ES-I3 (cell line): ENCODE measurements around the gene AARSD1.
"Not testable (repeated sequence)": the region's sequence is repeated elsewhere in the genome, so short reads cannot be mapped to it uniquely, and the experiment has no call there.

Experiments used
- H3K36me3 ChIP-seq: 2 replicates; pipeline ENCODE4 v1.6.1; 2013; ENCODE audit warnings: mild to moderate bottlenecking, low read length, control low read depth, moderate library complexity; ENCODE audit not compliant: insufficient read depth
- H3K4me1 ChIP-seq: 2 replicates; pipeline ENCODE4 v1.6.1; 2013; ENCODE audit warnings: mild to moderate bottlenecking, control low read depth, low read length; ENCODE audit not compliant: insufficient read depth
- H3K9ac ChIP-seq: 2 replicates; pipeline ENCODE4 v1.6.1; 2013; ENCODE audit warnings: low read depth, mild to moderate bottlenecking, low read length, moderate library complexity
- H3K9me3 ChIP-seq: 2 replicates; pipeline ENCODE4 v1.6.1; 2013; ENCODE audit warnings: mild to moderate bottlenecking, low read length, moderate library complexity; ENCODE audit not compliant: control insufficient read depth, insufficient read depth

AARSD1 gene

DNA sequence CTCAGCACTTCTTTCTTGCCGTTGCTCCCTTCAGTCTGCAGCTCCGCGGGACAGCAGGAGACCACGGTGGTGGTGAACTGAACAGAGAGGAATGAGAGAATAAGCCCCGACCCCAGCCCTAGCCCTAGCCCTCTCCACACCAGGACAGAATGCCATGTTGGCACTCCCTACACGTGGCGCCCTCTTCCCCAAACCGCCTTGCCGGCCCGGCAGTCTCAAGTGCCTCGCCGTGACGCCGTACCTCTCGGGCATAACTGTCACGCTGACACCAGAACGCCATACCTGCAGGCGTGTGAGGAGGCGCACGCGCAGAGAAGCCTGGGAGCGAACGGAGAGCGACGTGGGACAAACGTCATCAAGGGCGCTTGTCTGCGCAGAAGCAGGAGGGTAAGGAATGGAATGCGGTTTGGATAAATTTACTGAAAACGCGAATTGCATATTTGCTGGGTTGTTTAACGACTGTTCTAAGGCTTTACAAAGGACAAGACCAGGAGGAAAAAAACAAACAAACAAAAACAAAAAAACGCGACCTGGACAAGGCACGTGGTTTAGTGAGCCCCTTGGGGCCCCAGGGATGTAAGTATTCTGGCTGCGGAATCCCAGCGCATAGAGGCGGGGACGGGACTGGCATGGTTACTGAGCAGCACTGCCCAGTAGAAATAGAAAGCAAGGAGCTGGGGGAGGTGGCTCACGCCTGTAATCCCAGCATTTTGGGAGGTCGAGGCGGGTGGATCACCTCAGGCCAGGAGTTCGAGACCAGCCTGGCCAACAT lies at the start of gene AARSD1:
TSS of gene AARSD1 (minus strand) at position 294 of the 772 bp plus-strand sequence. CDS start at position 280, 14 bp downstream.
- H3K9ac ChIP-seq = peak within 1 kb of the TSS; percentile 86
- H3K36me3 ChIP-seq = peaks cover 25% of the 10 kb centered on the region
- no peaks in the 10 kb centered on the region for H3K9me3 ChIP-seq

GRCh38 chr17:43013296-43013695 lies 49.0 kb upstream of the AARSD1 start:
- H3K4me1 ChIP-seq = peaks cover 33% of the 10 kb centered on the region; the same call in 1 of the 2 replicates
- H3K9me3 ChIP-seq = no peaks in the 10 kb centered on the region
- H3K36me3 ChIP-seq = peaks cover 11% of the 10 kb centered on the region; the same call in 1 of the 2 replicates
- H3K9ac ChIP-seq = no peak overlapping the region

More for the DNA sequence above, at the start of gene AARSD1:
- peaks cover 5% of the 10 kb centered on the region for H3K4me1 ChIP-seq

DNA sequence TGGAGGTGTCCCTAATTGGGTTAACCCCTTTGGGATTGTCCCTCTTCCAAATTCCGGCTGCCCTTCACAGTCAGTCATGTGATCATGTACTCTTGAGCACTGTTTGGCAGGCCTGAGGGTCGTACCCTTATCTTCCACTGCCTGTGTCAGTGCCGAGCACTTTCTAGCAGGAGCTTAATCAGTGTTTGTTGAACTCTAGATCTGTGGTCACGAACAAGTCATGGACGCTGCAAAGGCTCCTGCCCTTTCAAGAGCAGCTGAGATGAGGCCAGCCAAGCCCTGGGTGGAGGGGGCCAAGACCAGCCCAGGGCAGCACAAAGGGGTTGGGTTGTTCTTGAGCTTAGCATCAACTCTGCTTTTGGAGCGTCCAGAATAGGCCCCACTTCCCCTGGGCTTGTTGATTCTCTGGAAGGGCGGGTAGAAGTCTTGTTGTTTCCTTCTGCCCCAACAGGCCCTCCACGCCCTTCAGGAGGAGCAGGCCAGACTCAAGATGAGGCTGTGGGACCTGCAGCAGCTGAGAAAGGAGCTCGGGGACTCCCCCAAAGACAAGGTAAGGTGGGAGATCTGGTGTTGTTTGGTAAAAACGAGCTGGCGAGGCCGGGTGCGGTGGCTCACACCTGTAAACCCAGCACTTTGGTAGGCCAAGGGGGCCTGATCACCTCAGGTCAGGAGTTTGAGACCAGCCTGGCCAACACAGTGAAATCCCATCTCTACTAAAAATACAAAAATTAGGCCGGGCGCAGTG lies 47.6 kb upstream of the AARSD1 start:
- H3K9ac ChIP-seq = no peak overlapping the region
- H3K9me3 ChIP-seq = no peaks in the 10 kb centered on the region
- H3K36me3 ChIP-seq = peaks cover 8% of the 10 kb centered on the region; the same call in 1 of the 2 replicates
- H3K4me1 ChIP-seq = peaks cover 33% of the 10 kb centered on the region; the same call in 1 of the 2 replicates

DNA sequence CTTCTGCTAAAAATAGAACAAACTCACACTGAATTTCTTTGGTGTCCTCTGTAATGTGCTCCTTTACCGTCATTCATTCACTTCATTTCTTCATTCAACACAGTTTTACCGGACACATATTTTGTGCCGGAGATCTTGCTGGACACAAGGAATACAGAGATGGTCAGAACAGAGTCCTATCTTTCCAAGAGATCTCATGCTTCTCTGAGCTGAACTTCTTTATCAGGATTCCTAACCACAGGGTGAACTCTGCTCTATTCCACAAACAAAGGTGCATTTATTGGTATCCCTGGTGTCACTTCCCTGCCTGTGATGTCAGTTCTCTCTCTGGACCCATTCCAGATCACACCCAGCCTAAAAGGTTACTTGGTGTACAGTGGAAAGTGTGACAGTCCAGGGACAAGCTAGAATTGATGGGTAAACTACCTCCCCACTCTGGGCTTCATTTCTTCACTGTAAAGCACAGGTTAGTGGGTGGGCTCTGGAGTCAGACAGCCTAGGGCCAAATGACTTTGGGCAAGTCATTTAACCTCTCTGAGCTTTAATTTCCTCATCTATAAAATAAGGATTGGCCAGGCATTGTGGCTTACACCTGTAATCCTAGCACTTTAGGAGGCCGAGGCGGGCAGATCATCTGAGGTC lies 46.5 kb upstream of the AARSD1 start:
- no peaks in the 10 kb centered on the region for H3K36me3 ChIP-seq
- H3K9me3 ChIP-seq = no peaks in the 10 kb centered on the region
- no peak overlapping the region for H3K9ac ChIP-seq
- H3K4me1 ChIP-seq = peaks cover 26% of the 10 kb centered on the region; the same call in 1 of the 2 replicates

GRCh38 chr17:43006639-43007551 lies 42.6 kb upstream of the AARSD1 start, which contains the start of gene IFI35:
Gene IFI35 (plus strand): TSS chr17:43006784. CDS start chr17:43006948, 164 bp downstream.
- peaks cover 7% of the 10 kb centered on the region for H3K36me3 ChIP-seq
- no peaks in the 10 kb centered on the region for H3K4me1 ChIP-seq
- no peaks in the 10 kb centered on the region for H3K9me3 ChIP-seq
- H3K9ac ChIP-seq = peak within 1 kb of the TSS; percentile 51

DNA sequence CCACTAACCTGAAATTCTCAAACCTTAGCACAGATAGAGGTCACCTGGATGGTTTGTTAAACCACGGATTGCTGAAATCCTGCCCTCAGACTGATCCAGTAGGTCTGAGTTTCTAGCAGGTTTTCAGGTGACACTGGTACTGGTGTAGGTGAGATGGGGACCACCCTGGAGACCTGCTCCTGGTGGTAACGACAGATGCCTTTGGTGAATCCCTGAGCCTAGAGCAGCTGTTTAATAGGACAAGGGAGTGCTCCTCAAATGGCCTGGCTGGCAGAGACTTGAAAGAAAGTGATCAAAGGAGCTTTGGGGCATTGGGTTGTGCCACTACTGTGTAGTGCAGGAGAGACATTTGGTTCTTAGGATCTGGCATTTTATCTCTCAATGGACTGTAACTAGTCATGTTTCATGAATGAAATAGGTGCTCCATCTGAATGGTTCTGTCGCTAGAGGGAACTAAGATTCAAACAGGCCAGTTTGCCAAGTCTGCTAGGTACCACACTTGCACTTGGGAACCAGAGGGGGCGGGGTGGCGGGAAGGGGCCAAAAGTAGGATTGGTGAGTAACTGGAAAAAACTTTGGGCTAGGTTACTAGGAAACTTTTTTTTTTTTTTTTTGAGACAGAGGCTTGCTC lies 39.4 kb upstream of the AARSD1 start:
- Histone ChIP-seq H3K9ac (no peak overlapping the region), H3K4me1 (peaks cover 10% of the 10 kb centered on the region; the same call in 1 of the 2 replicates), H3K9me3 (no peaks in the 10 kb centered on the region), H3K36me3 (peaks cover 31% of the 10 kb centered on the region)

GRCh38 chr17:43000894-43001293 lies 36.6 kb upstream of the AARSD1 start:
- peaks cover 15% of the 10 kb centered on the region; the same call in 1 of the 2 replicates for H3K4me1 ChIP-seq
- not testable (repeated sequence) for H3K9me3 ChIP-seq, H3K9ac ChIP-seq
- peaks cover 31% of the 10 kb centered on the region for H3K36me3 ChIP-seq

GRCh38 chr17:42999003-42999525 lies 34.8 kb upstream of the AARSD1 start:
- Histone ChIP-seq H3K4me1 (peaks cover 15% of the 10 kb centered on the region; the same call in 1 of the 2 replicates), H3K36me3 (peaks cover 31% of the 10 kb centered on the region), H3K9ac (peak overlapping the region; percentile 81), H3K9me3 (no peaks in the 10 kb centered on the region)

GRCh38 chr17:42997984-42998938 lies 34.0 kb upstream of the AARSD1 start, which contains the start of gene RPL27:
Gene RPL27 (plus strand): TSS chr17:42998419. CDS start chr17:42998751, 332 bp downstream.
- H3K36me3 ChIP-seq = peaks cover 31% of the 10 kb centered on the region
- peak within 1 kb of the TSS; percentile 81 for H3K9ac ChIP-seq
- no peaks in the 10 kb centered on the region for H3K9me3 ChIP-seq
- peaks cover 15% of the 10 kb centered on the region; the same call in 1 of the 2 replicates for H3K4me1 ChIP-seq

DNA sequence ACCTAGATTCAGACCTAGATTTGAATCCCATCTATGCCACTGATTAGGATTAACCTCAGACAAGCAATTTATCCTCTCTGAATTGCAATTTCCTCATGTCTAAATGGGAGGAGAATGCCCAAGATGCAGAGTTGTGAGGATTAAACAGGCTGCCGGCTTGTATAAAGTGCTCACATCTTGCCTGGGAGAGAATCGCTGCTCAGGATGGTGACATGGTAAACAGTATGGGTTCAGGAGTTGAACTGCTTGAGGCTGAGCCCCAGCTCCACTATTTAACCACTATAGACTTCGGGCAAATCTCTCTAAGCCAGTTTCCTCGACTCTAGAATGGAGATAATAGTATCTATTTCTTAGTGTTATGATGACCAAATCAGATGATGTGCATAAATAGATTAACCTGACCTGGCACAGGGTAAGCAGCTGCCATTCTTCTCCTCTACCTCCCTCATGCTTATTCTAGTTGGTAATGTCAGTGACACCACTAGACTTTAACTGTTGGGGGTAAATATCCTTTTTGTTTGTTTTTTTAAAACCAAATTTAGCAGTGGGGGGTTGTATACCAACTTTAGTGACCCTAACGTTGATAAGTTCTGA lies 33.2 kb upstream of the AARSD1 start:
- Histone ChIP-seq H3K9ac (peak overlapping the region; percentile 41; the same call in 1 of the 2 replicates), H3K4me1 (peaks cover 15% of the 10 kb centered on the region; the same call in 1 of the 2 replicates), H3K9me3 (no peaks in the 10 kb centered on the region), H3K36me3 (peaks cover 27% of the 10 kb centered on the region)

DNA sequence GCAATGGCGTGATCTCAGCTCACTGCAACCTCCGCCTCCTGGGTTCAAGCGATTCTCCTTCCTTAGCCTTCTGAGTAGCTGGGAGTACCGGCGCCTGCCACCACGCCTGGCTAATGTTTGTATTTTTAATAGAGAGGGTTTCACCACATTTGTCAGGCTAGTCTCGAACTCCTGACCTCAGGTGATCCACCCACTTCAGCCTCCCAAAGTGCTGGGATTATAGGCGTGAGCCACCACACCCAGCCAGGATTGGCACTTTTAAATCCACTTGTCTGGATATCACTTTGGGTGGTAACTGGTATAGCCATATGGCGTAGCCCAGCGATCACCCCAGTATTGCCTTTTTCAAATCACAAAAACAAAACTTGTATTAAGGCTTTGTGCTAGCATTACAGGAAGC lies 29.7 kb upstream of the AARSD1 start:
- peaks cover 22% of the 10 kb centered on the region for H3K36me3 ChIP-seq

GRCh38 chr17:42992872-42993271 lies 28.6 kb upstream of the AARSD1 start:
- Histone ChIP-seq H3K9me3 (no peaks in the 10 kb centered on the region), H3K36me3 (peaks cover 30% of the 10 kb centered on the region)

More for the DNA sequence above, 29.7 kb upstream of the AARSD1 start:
- not testable (repeated sequence) for H3K4me1 ChIP-seq, H3K9ac ChIP-seq, H3K9me3 ChIP-seq

More at GRCh38 chr17:42992872-42993271, 28.6 kb upstream of the AARSD1 start:
- H3K4me1 ChIP-seq = 0 out of 2 replicates have a peak, but pooled peaks cover 5% of the 10 kb centered on the region
- H3K9ac ChIP-seq = no peak overlapping the region
